H1 (cell line): ENCODE results near the gene SLC19A1. TPM values are rescaled to one million over a fixed set of nuclear protein-coding genes. Genes with fewer than 3 reads are reported as not detected.

ENCODE experiments used
- EP300 ChIP-seq, 2 experiments: IDR thresholded peaks; 1 replicate in 1 of 2; 2 replicates in 1 of 2; pipeline ENCODE4 v1.6.1; 2011 to 2012; ENCODE audit warnings: low read depth in 2 of 2, low read length in 2 of 2, mild to moderate bottlenecking in 2 of 2, borderline replicate concordance in 1 of 2, inconsistent platforms in 1 of 2, moderate library complexity in 1 of 2
- HDAC6 ChIP-seq: IDR thresholded peaks from one replicate; pipeline ENCODE4 v1.7.1; 2012; ENCODE audit warnings: low read depth, mild to moderate bottlenecking, inconsistent platforms, low read length, moderate library complexity
- RBBP5 ChIP-seq: IDR thresholded peaks from 2 replicates; pipeline ENCODE4 v1.7.1; 2012; ENCODE audit warnings: low read depth, mild to moderate bottlenecking, inconsistent platforms, low read length, moderate library complexity, borderline replicate concordance
- TAF7 ChIP-seq: optimal IDR thresholded peaks from 2 replicates; pipeline ENCODE3; 2011; ENCODE audit warnings: low read depth, mild to moderate bottlenecking, inconsistent platforms, low read length, moderate library complexity, borderline replicate concordance
- polyA plus RNA-seq, 7 experiments: library from polyadenylated mRNA; depleted of rRNA in 3 of 7; stranded (reverse) in 5 of 7; unstranded in 2 of 7; fragments of >200 nt in 5 of 7; fragments of 200-250 nt in 2 of 7; gene quantifications; 1 replicate in 5 of 7; 2 replicates in 1 of 7; 4 replicates in 1 of 7; pipeline versions ENCODE4 v1.2.1 to v1.2.3, GENCODE V29; 2011 to 2013; ENCODE audit warnings: missing spikeins in 2 of 7, mixed read lengths in 2 of 7
- total RNA-seq: library from RNA; stranded (reverse); fragmentation: NEBNext Ultra II Directional; extraction: Animal tissue kit (Norgen Biotek cat#: 25700); gene quantifications from 2 replicates; pipeline ENCODE4 v1.2.1, GENCODE V29; 2021

The SLC19A1 gene
- total and polyA plus RNA-seq, 2 of the 8 experiments (the other 6 are each of a cell fraction or from before 2014, with no cell fraction given): 31.6 to 43.8 TPM

- TF ChIP-seq HDAC6 (no peak), RBBP5 (no peak), EP300 (IDR thresholded peaks at IDR 0.05; ENCODE audit: borderline replicate concordance in 1 of 2, low read depth in 2 of 2, low read length in 2 of 2) (no peak), TAF7 (no peak)
Observed at GRCh38 chr21:45457161-45457831, 84.9 kb downstream of the SLC19A1 start (continued).
